ENCODE results near the gene LBX1.

LBX1 gene

GRCh38 chr10:101224910-101225823 is 4.1 kb downstream of the LBX1 start:
- no peak for DNase-seq

GRCh38 chr10:101224060-101224909 is 5.0 kb downstream of the LBX1 start:
- no peak for DNase-seq

- DNase-seq, result no peak
These were observed 5.8 kb downstream of the LBX1 start for GRCh38 chr10:101223274-101224059.

GRCh38 chr10:101222683-101223273 is 6.5 kb downstream of the LBX1 start:
- DNase-seq, result no peak

- DNase-seq, result no peak
These were observed 7.2 kb downstream of the LBX1 start for GRCh38 chr10:101221963-101222531.

- no peak for DNase-seq
These were observed 7.7 kb downstream of the LBX1 start for GRCh38 chr10:101221549-101221948.

GRCh38 chr10:101219946-101220451 is 9.3 kb downstream of the LBX1 start:
- DNase-seq, result no peak

GRCh38 chr10:101219139-101219945 is 9.9 kb downstream of the LBX1 start:
- no peak for DNase-seq

GRCh38 chr10:101218351-101219138 is 10.7 kb downstream of the LBX1 start:
- no peak for DNase-seq

- DNase-seq, result peak; percentile 44
These were observed 11.6 kb downstream of the LBX1 start for GRCh38 chr10:101217450-101218281.

GRCh38 chr10:101217044-101217425 is 12.2 kb downstream of the LBX1 start:
- no peak for DNase-seq

GRCh38 chr10:101216207-101217043 is 12.8 kb downstream of the LBX1 start:
- no peak for DNase-seq

GRCh38 chr10:101215397-101216206 is 13.7 kb downstream of the LBX1 start:
- no peak for DNase-seq

GRCh38 chr10:101214446-101215396 is 14.5 kb downstream of the LBX1 start:
- DNase-seq, result peak; percentile 62

- no peak for DNase-seq
These were observed 20.7 kb downstream of the LBX1 start for GRCh38 chr10:101208543-101208942.

- no peak for DNase-seq
These were observed 22.2 kb downstream of the LBX1 start for GRCh38 chr10:101207026-101207425.

Data from NCI-H345 (cell line).